HG02884 (cell line): ENCODE results near the gene PPP1R9B.

ENCODE experiments used
- ATAC-seq: cut with Tn5 transposase; IDR thresholded peaks from one replicate; pipeline ENCODE4 v1.9.1; 2021; ENCODE audit warnings: mild to moderate bottlenecking, moderate library complexity; ENCODE audit not compliant: unreplicated experiment

The PPP1R9B gene

GRCh38 chr17:50188531-50188920 lies 38.0 kb upstream of the PPP1R9B start:
- ATAC-seq: no peak

DNA sequence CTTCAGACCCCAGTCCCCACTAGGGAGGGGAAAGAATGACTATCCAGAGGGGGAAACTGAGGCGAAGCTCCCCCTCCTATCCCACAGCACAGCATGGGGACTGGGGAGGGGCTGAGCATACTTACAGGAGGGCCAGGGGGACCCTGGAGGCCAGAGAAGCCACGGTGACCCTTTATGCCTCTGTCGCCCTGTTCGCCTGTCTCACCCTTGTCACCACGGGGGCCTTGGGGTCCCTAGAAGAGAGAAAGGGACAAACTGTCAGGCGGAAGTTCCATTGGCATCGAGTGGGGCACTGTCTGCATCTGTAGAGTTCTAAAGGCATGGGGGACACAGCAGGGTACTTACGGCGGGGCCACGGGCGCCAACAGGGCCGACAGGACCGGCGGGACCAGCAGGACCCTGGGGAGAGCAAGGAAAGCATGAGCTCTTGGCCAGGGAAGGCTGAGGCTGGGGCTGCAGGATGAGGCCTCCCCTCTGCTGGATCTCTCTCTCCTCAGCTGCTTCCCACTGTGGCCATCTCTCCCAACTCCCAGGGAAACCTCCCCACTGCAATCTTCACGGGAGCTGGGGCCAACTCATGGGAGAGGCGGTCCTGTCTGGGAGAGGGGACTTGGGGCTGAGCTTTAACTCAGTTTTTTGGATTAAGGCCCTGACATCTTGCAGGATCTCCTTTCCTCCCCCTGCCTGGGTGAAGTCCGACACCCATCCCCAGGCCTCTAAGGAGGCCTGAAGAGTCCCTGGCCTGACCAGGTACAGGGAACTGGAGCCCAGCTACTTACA lies 37.5 kb upstream of the PPP1R9B start:
- no peak for ATAC-seq

- no peak for ATAC-seq
Observed at GRCh38 chr17:50187394-50187725, 36.9 kb upstream of the PPP1R9B start.

DNA sequence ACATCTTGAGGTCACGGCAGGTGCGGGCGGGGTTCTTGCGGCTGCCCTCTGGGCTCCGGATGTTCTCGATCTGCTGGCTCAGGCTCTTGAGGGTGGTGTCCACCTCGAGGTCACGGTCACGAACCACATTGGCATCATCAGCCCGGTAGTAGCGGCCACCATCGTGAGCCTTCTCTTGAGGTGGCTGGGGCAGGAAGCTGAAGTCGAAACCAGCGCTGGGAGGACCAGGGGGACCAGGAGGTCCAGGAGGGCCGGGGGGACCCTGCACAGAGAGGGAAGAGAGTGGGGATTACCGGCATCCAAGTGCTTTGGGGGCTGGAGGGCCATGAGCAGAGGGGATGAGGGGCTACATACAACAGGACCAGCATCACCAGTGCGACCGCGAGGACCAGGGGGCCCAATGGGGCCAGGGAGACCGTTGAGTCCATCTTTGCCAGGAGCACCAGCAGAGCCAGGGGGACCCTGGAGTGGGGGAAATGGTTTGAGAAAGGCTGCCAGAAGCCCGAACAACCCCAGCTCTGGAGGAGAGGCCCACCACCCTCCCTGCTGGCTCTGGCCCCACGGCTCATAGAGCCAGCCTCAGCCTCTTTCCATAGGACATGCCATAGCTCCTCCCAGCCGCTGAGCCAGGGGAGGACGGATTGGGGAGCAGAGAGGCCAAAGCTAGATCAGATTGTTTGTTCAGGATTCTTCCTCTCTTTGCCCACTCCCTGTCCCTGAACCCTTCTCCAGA lies 36.4 kb upstream of the PPP1R9B start:
- no peak for ATAC-seq

GRCh38 chr17:50185631-50186471 lies 35.4 kb upstream of the PPP1R9B start:
- ATAC-seq: no peak

GRCh38 chr17:50184611-50185398 lies 34.3 kb upstream of the PPP1R9B start:
- ATAC-seq: no peak

DNA sequence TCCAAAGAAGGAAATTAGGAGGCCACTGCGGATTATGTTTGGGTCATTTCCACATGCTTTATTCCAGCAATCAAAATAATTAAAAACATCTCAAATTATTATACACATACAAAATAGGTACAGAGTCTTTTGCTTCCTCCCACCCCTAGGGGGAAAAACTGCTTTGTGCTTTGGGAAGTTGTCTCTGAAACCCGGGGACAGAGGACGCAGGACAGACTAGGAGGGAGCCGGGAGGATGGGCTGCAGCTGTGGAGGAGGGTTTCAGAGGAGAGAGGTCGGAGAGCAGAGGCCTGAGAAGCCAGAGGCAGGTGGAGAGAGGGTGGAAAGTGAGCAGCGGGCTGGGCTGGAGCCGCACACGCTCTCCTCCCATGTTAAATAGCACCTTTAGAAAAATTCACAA lies 33.6 kb upstream of the PPP1R9B start:
- ATAC-seq: no peak

GRCh38 chr17:50183421-50183994 lies 33.0 kb upstream of the PPP1R9B start:
- ATAC-seq: no peak

DNA sequence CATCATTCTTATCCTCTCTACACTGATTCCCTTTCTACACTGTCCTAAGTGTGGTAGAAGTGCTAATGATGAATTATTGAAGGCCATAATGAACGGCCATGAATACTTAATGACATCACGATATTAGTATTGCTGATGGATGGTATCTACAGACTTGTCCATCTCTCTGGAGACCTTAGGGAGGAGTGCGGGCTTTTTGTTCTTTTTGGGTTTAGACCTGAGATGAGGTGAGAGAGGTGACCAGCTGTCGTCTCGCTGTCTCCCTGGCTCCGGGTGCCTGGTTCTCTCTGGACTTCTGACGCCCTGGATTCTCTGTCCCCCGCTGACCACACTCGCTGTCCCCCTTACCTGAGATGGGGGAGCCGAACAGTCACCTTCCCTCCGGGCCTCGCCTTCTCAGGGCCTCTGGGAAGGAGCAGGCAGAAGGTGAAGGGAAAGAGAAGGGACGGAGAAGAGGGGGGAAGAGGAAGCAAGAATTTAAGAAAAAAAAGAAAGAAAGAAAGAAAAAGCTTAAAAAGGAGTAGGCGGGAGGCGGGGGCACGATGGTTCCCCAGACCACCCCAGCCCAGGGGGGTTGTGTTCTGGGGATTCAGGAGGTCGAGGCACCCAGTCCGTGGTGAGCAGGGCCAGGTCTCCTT lies 32.4 kb upstream of the PPP1R9B start:
- no peak for ATAC-seq

DNA sequence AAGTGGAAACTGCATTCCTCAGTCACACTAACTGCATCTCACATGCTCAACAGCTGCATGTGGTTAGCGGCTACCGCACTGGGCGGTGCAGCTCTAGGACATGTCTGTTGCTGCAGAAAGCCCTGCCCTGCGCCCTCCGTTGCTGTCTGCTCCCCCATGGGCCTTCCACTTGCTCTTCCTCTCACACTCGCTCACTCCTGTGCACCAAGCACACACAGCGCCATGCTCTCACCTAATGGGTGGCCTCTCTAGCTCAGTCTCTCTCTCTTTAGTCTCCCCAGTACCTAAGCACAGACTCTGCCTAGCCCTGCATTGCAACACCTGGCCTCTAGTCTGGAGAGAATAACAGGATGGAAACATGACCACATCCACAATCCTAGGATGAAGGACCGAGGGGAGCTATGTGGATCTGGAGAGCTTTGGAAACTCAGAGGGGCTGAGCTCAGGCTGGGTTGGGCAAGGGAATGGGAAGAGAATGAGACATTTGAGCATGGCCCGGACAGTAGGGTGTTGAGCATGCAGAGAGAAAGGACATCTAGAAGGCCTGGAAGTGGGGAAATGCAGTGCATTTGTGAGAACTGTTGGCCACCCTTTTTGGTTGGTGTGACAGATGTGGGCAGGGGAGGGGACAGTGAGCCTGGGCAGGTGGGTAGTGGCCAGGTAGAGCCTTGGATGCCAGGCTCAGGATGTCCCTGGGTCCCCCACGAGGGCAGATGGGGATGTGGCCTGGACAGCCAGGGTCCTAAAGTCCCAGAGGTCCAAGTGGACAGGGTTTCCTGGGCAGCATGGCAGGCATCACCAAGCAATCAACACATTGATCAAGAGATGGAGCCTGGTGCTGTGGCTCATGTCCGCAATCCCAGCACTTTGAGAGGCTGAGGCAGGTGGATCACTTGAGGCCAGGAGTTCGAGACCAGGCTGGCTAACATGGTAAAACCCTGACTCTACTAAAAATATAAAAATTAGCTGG lies 31.4 kb upstream of the PPP1R9B start:
- no peak for ATAC-seq

DNA sequence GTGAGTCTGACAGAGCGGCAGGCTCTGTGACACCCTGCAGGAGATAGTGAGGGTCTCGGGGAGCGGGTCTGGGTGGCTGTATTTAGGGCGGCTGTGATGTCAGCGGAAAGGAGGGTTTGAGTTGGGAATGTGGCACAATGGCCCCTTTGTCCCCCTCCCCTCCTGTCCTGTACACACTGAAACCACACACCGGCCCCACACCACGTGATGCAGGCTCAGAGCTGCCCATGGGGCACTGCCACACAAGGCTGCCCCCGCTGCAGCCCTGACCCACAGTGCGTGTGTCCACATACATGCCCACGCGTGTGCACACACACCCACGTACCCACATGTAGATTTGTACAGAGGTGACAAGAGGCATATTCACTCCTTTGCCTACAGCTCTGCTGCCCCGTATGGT lies 30.7 kb upstream of the PPP1R9B start:
- ATAC-seq: no peak

- no peak for ATAC-seq
Observed at GRCh38 chr17:50180620-50181019, 30.1 kb upstream of the PPP1R9B start.

GRCh38 chr17:50180111-50180510 lies 29.6 kb upstream of the PPP1R9B start:
- no peak for ATAC-seq

- ATAC-seq: no peak
Observed at GRCh38 chr17:50177983-50178834, 27.7 kb upstream of the PPP1R9B start.

- no peak for ATAC-seq
Observed at GRCh38 chr17:50177476-50177875, 27.0 kb upstream of the PPP1R9B start.

DNA sequence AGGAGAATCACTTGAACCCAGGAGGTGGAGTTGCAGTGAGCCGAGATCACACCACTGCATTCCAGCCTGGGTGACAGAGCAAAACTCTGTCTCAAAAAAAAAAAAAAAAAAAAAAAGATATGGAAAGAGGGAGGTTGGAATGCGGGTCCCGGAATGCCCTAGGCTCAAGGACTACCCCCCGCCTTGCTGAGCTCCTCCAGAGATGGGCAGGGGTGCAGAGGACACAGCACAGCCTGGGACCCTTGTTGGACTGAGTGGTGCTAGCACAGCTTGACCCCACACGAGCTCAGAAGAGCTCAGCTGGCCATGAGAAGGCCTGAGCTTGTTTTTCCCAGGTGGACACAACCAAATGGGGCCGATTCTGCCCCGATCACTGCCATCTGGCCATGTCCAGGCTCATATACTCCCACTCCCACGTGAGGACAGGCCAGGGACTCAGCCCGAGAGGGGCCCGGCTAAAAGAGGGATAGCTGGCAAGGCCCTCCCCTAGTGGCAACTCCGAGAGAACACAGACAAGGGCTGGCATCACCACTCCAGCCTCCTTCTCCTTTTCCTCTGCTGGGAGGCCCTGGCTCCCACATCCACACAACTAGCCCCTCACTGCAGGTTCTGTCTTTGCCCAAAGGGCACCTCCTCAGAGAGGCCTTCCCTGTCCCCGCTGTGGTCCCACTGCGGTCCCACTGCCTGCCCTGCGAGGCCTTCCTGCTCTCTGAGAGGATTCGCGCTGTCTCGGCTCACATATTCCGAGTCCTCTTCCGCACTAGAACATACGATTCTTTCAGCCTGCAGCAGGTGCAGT lies 26.3 kb upstream of the PPP1R9B start:
- no peak for ATAC-seq
